Measurements from ENCODE around the gene TMCO4. TPM values are rescaled to one million over a fixed set of nuclear protein-coding genes. Genes with fewer than 3 reads are reported as not detected.
A peak's percentile ranks its signal among the peaks of the same experiment; 100 is the strongest.

The TMCO4 gene
- total and polyA plus RNA-seq, 3 experiments from 2014 or later: 16.5 to 18.2 (median 16.6) TPM

GRCh38 chr1:19835578-19835977 is 35.9 kb upstream of the TMCO4 start:
- H3K27ac ChIP-seq (ENCODE audit: low read depth, low read length): no peak overlapping the region
- no peaks in the 10 kb centered on the region for H3K9me3 ChIP-seq (ENCODE audit: low read length)
- no peaks in the 10 kb centered on the region for H3K36me3 ChIP-seq (ENCODE audit: insufficient read depth, low read length)
- no peak overlapping the region for H3K27ac Mint-ChIP-seq
- no peak overlapping the region for H3K4me3 Mint-ChIP-seq
- ChIA-PET CTCF (no interaction called here), POLR2A (no interaction called here)
- peaks cover 0 to 2% (median 2%) of the 10 kb centered on the region in 5 donors for H3K9me3 Mint-ChIP-seq
- peaks cover 11% of the 10 kb centered on the region for H3K27me3 ChIP-seq (ENCODE audit: insufficient read depth, low read length, poor library complexity, severe bottlenecking)
- DNase-seq: no peak
- no peaks in the 10 kb centered on the region for H3K4me1 Mint-ChIP-seq
- H3K4me1 ChIP-seq (ENCODE audit: insufficient read depth, low read length): no peaks in the 10 kb centered on the region
- peaks cover 0 to 12% (median 0%) of the 10 kb centered on the region in 3 donors for H3K36me3 Mint-ChIP-seq
- no peak overlapping the region for H3K4me3 ChIP-seq (ENCODE audit: low read length)
- peaks cover 42 to 58% of the 10 kb centered on the region in 2 donors for H3K27me3 Mint-ChIP-seq

GRCh38 chr1:19831441-19831840 is 31.7 kb upstream of the TMCO4 start:
- ChIA-PET POLR2A (no interaction called here), CTCF (no interaction called here)
- H3K4me1 ChIP-seq (ENCODE audit: insufficient read depth, low read length): no peaks in the 10 kb centered on the region
- H3K9me3 ChIP-seq (ENCODE audit: low read length): no peaks in the 10 kb centered on the region
- H3K27me3 ChIP-seq (ENCODE audit: insufficient read depth, low read length, poor library complexity, severe bottlenecking): peaks cover 7% of the 10 kb centered on the region
- H3K27ac ChIP-seq (ENCODE audit: low read depth, low read length): no peak overlapping the region
- H3K4me1 Mint-ChIP-seq: no peaks in the 10 kb centered on the region
- H3K27me3 Mint-ChIP-seq: peaks cover 46 to 70% of the 10 kb centered on the region in 2 donors
- DNase-seq: no peak
- peaks cover 0 to 17% (median 0%) of the 10 kb centered on the region in 3 donors for H3K36me3 Mint-ChIP-seq
- no peaks in the 10 kb centered on the region for H3K36me3 ChIP-seq (ENCODE audit: insufficient read depth, low read length)
- no peak overlapping the region for H3K4me3 Mint-ChIP-seq
- H3K27ac Mint-ChIP-seq: no peak overlapping the region
- peaks cover 0 to 2% (median 2%) of the 10 kb centered on the region in 5 donors for H3K9me3 Mint-ChIP-seq
- no peak overlapping the region for H3K4me3 ChIP-seq (ENCODE audit: low read length)

GRCh38 chr1:19828546-19828945 is 28.8 kb upstream of the TMCO4 start:
- Histone ChIP-seq H3K27me3 (ENCODE audit: insufficient read depth, low read length, poor library complexity, severe bottlenecking) (peaks cover 7% of the 10 kb centered on the region), H3K4me1 (ENCODE audit: insufficient read depth, low read length) (no peaks in the 10 kb centered on the region), H3K27ac (ENCODE audit: low read depth, low read length) (no peak overlapping the region), H3K4me3 (ENCODE audit: low read length) (no peak overlapping the region), H3K36me3 (ENCODE audit: insufficient read depth, low read length) (no peaks in the 10 kb centered on the region), H3K9me3 (ENCODE audit: low read length) (no peaks in the 10 kb centered on the region)
- POLR2A ChIA-PET: no interaction called here
- Mint-ChIP-seq H3K27ac (no peak overlapping the region), H3K4me1 (peaks cover 0 to 3% (median 0%) of the 10 kb centered on the region in 3 donors), H3K9me3 (peaks cover 0 to 2% (median 2%) of the 10 kb centered on the region in 5 donors), H3K4me3 (no peak overlapping the region), H3K27me3 (peaks cover 39 to 51% of the 10 kb centered on the region in 2 donors), H3K36me3 (peaks cover 0 to 17% (median 2%) of the 10 kb centered on the region in 3 donors)
- CTCF ChIA-PET: no interaction called here
- no peak for DNase-seq

- no peak for DNase-seq
- H3K27ac Mint-ChIP-seq: no peak overlapping the region
- ChIA-PET CTCF (no interaction called here), POLR2A (no interaction called here)
- H3K9me3 Mint-ChIP-seq: no peaks in the 10 kb centered on the region
- H3K36me3 Mint-ChIP-seq: peaks cover 0 to 4% (median 2%) of the 10 kb centered on the region in 3 donors
- peaks cover 0 to 3% (median 0%) of the 10 kb centered on the region in 3 donors for H3K4me1 Mint-ChIP-seq
- no peak overlapping the region for H3K4me3 ChIP-seq (ENCODE audit: low read length)
- H3K27ac ChIP-seq (ENCODE audit: low read depth, low read length): no peak overlapping the region
- no peaks in the 10 kb centered on the region for H3K9me3 ChIP-seq (ENCODE audit: low read length)
- H3K36me3 ChIP-seq (ENCODE audit: insufficient read depth, low read length): no peaks in the 10 kb centered on the region
- H3K4me3 Mint-ChIP-seq: no peak overlapping the region
- no peaks in the 10 kb centered on the region for H3K4me1 ChIP-seq (ENCODE audit: insufficient read depth, low read length)
- peaks cover 16 to 30% of the 10 kb centered on the region in 2 donors for H3K27me3 Mint-ChIP-seq
- no peaks in the 10 kb centered on the region for H3K27me3 ChIP-seq (ENCODE audit: insufficient read depth, low read length, poor library complexity, severe bottlenecking)
These were observed 25.6 kb upstream of the TMCO4 start for GRCh38 chr1:19825298-19825697.

GRCh38 chr1:19824541-19824940 is 24.8 kb upstream of the TMCO4 start:
- no peak overlapping the region for H3K4me3 Mint-ChIP-seq

GRCh38 chr1:19824036-19824435 is 24.3 kb upstream of the TMCO4 start:
- no peak for DNase-seq
- Mint-ChIP-seq H3K9me3 (no peaks in the 10 kb centered on the region), H3K27ac (no peak overlapping the region), H3K4me3 (no peak overlapping the region), H3K36me3 (peaks cover 0 to 2% (median 0%) of the 10 kb centered on the region in 3 donors), H3K27me3 (peaks cover 10 to 20% of the 10 kb centered on the region in 2 donors), H3K4me1 (peaks cover 0 to 3% (median 0%) of the 10 kb centered on the region in 3 donors)
- Histone ChIP-seq H3K27ac (ENCODE audit: low read depth, low read length) (no peak overlapping the region), H3K4me1 (ENCODE audit: insufficient read depth, low read length) (no peaks in the 10 kb centered on the region), H3K4me3 (ENCODE audit: low read length) (no peak overlapping the region), H3K27me3 (ENCODE audit: insufficient read depth, low read length, poor library complexity, severe bottlenecking) (no peaks in the 10 kb centered on the region), H3K9me3 (ENCODE audit: low read length) (no peaks in the 10 kb centered on the region), H3K36me3 (ENCODE audit: insufficient read depth, low read length) (no peaks in the 10 kb centered on the region)
- CTCF ChIA-PET: no interaction called here
- POLR2A ChIA-PET: no interaction called here

More at GRCh38 chr1:19824541-19824940, 24.8 kb upstream of the TMCO4 start:
- DNase-seq: no peak
- H3K36me3 ChIP-seq (ENCODE audit: insufficient read depth, low read length): no peaks in the 10 kb centered on the region
- Mint-ChIP-seq H3K4me1 (peaks cover 0 to 3% (median 0%) of the 10 kb centered on the region in 3 donors), H3K9me3 (no peaks in the 10 kb centered on the region), H3K27ac (no peak overlapping the region), H3K27me3 (peaks cover 12 to 25% of the 10 kb centered on the region in 2 donors), H3K36me3 (peaks cover 0 to 4% (median 2%) of the 10 kb centered on the region in 3 donors)
- ChIA-PET POLR2A (no interaction called here), CTCF (no interaction called here)
- no peaks in the 10 kb centered on the region for H3K9me3 ChIP-seq (ENCODE audit: low read length)
- no peaks in the 10 kb centered on the region for H3K27me3 ChIP-seq (ENCODE audit: insufficient read depth, low read length, poor library complexity, severe bottlenecking)
- no peak overlapping the region for H3K27ac ChIP-seq (ENCODE audit: low read depth, low read length)
- H3K4me1 ChIP-seq (ENCODE audit: insufficient read depth, low read length): no peaks in the 10 kb centered on the region
- H3K4me3 ChIP-seq (ENCODE audit: low read length): no peak overlapping the region

- ChIA-PET CTCF (no interaction called here), POLR2A (no interaction called here)
- no peaks in the 10 kb centered on the region for H3K9me3 ChIP-seq (ENCODE audit: low read length)
- no peak for DNase-seq
- H3K36me3 ChIP-seq (ENCODE audit: insufficient read depth, low read length): no peaks in the 10 kb centered on the region
- no peaks in the 10 kb centered on the region for H3K27me3 ChIP-seq (ENCODE audit: insufficient read depth, low read length, poor library complexity, severe bottlenecking)
- Mint-ChIP-seq H3K27ac (no peak overlapping the region), H3K4me3 (no peak overlapping the region), H3K27me3 (peaks cover 3 to 5% of the 10 kb centered on the region in 2 donors), H3K36me3 (no peaks in the 10 kb centered on the region), H3K4me1 (no peaks in the 10 kb centered on the region), H3K9me3 (no peaks in the 10 kb centered on the region)
- H3K4me3 ChIP-seq (ENCODE audit: low read length): no peak overlapping the region
- H3K4me1 ChIP-seq (ENCODE audit: insufficient read depth, low read length): no peaks in the 10 kb centered on the region
- no peak overlapping the region for H3K27ac ChIP-seq (ENCODE audit: low read depth, low read length)
These were observed 20.0 kb upstream of the TMCO4 start for GRCh38 chr1:19819701-19820100.

GRCh38 chr1:19818324-19818723 is 18.6 kb upstream of the TMCO4 start:
- Histone ChIP-seq H3K27ac (ENCODE audit: low read depth, low read length) (no peak overlapping the region), H3K36me3 (ENCODE audit: insufficient read depth, low read length) (no peaks in the 10 kb centered on the region), H3K9me3 (ENCODE audit: low read length) (no peaks in the 10 kb centered on the region), H3K4me3 (ENCODE audit: low read length) (no peak overlapping the region), H3K4me1 (ENCODE audit: insufficient read depth, low read length) (no peaks in the 10 kb centered on the region), H3K27me3 (ENCODE audit: insufficient read depth, low read length, poor library complexity, severe bottlenecking) (no peaks in the 10 kb centered on the region)
- Mint-ChIP-seq H3K4me1 (no peaks in the 10 kb centered on the region), H3K27ac (no peak overlapping the region), H3K27me3 (peaks cover 5 to 6% of the 10 kb centered on the region in 2 donors), H3K9me3 (no peaks in the 10 kb centered on the region), H3K4me3 (no peak overlapping the region), H3K36me3 (no peaks in the 10 kb centered on the region)
- ChIA-PET CTCF (no interaction called here), POLR2A (no interaction called here)
- DNase-seq: no peak

GRCh38 chr1:19817160-19817559 is 17.4 kb upstream of the TMCO4 start:
- Mint-ChIP-seq H3K4me1 (no peaks in the 10 kb centered on the region), H3K27me3 (peaks cover 5 to 6% of the 10 kb centered on the region in 2 donors), H3K36me3 (no peaks in the 10 kb centered on the region), H3K9me3 (no peaks in the 10 kb centered on the region), H3K27ac (peak overlapping the region in 1 of 8 donors; percentile 8), H3K4me3 (no peak overlapping the region)
- CTCF ChIA-PET: no interaction called here
- Histone ChIP-seq H3K27me3 (ENCODE audit: insufficient read depth, low read length, poor library complexity, severe bottlenecking) (no peaks in the 10 kb centered on the region), H3K27ac (ENCODE audit: low read depth, low read length) (no peak overlapping the region), H3K9me3 (ENCODE audit: low read length) (no peaks in the 10 kb centered on the region), H3K36me3 (ENCODE audit: insufficient read depth, low read length) (no peaks in the 10 kb centered on the region), H3K4me3 (ENCODE audit: low read length) (no peak overlapping the region), H3K4me1 (ENCODE audit: insufficient read depth, low read length) (no peaks in the 10 kb centered on the region)
- POLR2A ChIA-PET: no interaction called here
- no peak for DNase-seq
